H1 (cell line): Measurements from ENCODE around the gene SESN1. TPM values are rescaled to one million over a fixed set of nuclear protein-coding genes. Genes with fewer than 3 reads are reported as not detected.

Source experiments
- CTCF ChIA-PET: fragments of 300-600 bp; sonication (Branson Sonifier 250); formaldehyde crosslinking; loops from one replicate; lab custom pipeline; 2021; ENCODE audit not compliant: partially characterized antibody; lab: Charles Lee
- POLR2A ChIA-PET: fragments of 300-600 bp; sonication (Branson Sonifier 250); formaldehyde crosslinking; loops from one replicate; lab custom pipeline; 2021; ENCODE audit warnings: inconsistent platforms; ENCODE audit not compliant: partially characterized antibody; lab: Charles Lee
- DNase-seq, 2 experiments: peaks; one replicate each; pipeline versions ENCODE4 v3.0.0 to v3.0.0-alpha.2; 2010 to 2022; ENCODE audit warnings: low spot score in 2 of 2, low read depth in 1 of 2, mixed read lengths in 1 of 2
- FAIRE-seq: peaks from 2 replicates; lab custom pipeline; 2011; peaks lifted over from hg19 to GRCh38; lab: Jason Lieb, UNC
- H2AFZ ChIP-seq: 2 replicates; pipeline ENCODE4 v1.8.1; 2012; ENCODE audit warnings: low read length, inconsistent platforms
- H2AK5ac ChIP-seq: 2 replicates; pipeline ENCODE4 v1.6.1; 2013; ENCODE audit warnings: low read depth, low read length
- H2BK120ac ChIP-seq: replicated peaks from 2 replicates; pipeline ENCODE3; 2013; ENCODE audit warnings: low read depth, low read length, inconsistent platforms
- H2BK12ac ChIP-seq: 2 replicates; pipeline ENCODE4 v1.6.1; 2013; ENCODE audit warnings: low read depth, low read length
- H2BK15ac ChIP-seq: 2 replicates; pipeline ENCODE4 v1.6.1; 2013; ENCODE audit warnings: low read length
- H2BK20ac ChIP-seq: 2 replicates; pipeline ENCODE4 v1.6.1; 2013; ENCODE audit warnings: low read length
- H2BK5ac ChIP-seq: 2 replicates; pipeline ENCODE4 v1.6.1; 2013; ENCODE audit warnings: low read depth, low read length
- H3K14ac ChIP-seq: 2 replicates; pipeline ENCODE4 v1.6.1; 2013; ENCODE audit warnings: inconsistent platforms; ENCODE audit not compliant: insufficient read length
- H3K18ac ChIP-seq: 2 replicates; pipeline ENCODE4 v1.6.1; 2013; ENCODE audit warnings: low read length; ENCODE audit errors: extremely low read depth
- H3K23ac ChIP-seq: 2 replicates; pipeline ENCODE4 v1.6.1; 2013; ENCODE audit warnings: inconsistent platforms; ENCODE audit not compliant: insufficient read length
- H3K23me2 ChIP-seq: 2 replicates; pipeline ENCODE4 v1.6.1; 2013; ENCODE audit warnings: low read depth, low read length
- H3K27ac ChIP-seq: 2 replicates; pipeline ENCODE4 v1.6.1; 2011; ENCODE audit warnings: low read depth, low read length, inconsistent platforms
- H3K27me3 ChIP-seq, 4 experiments: replicated peaks in 1 of 4; 1 replicate in 1 of 4; 2 replicates in 3 of 4; pipeline versions ENCODE4 v1.6.1 to v1.8.1; 2011 to 2013; ENCODE audit warnings: low read length in 3 of 4, mild to moderate bottlenecking in 3 of 4, inconsistent platforms in 2 of 4, mixed read lengths in 2 of 4, moderate library complexity in 1 of 4; ENCODE audit not compliant: control insufficient read depth in 3 of 4, insufficient read depth in 3 of 4; ENCODE audit errors: extremely low read depth in 1 of 4
- H3K36me3 ChIP-seq, 4 experiments: 2 replicates each; pipeline versions ENCODE4 v1.6.1 to v1.8.1; 2011 to 2013; ENCODE audit warnings: mild to moderate bottlenecking in 4 of 4, low read length in 3 of 4, moderate library complexity in 2 of 4, control low read depth in 1 of 4, inconsistent platforms in 1 of 4; ENCODE audit not compliant: insufficient read depth in 4 of 4, control insufficient read depth in 2 of 4
- H3K4ac ChIP-seq: replicated peaks from 2 replicates; pipeline ENCODE3; 2013; ENCODE audit warnings: low read length, low read depth, mixed read lengths, inconsistent platforms; ENCODE audit not compliant: insufficient read length
- H3K4me1 ChIP-seq, 4 experiments: replicated peaks in 1 of 4; 1 replicate in 1 of 4; 2 replicates in 3 of 4; pipeline versions ENCODE4 v1.6.1 to v1.8.1; 2011 to 2013; ENCODE audit warnings: low read length in 3 of 4, inconsistent platforms in 2 of 4, mixed read lengths in 1 of 4; ENCODE audit not compliant: insufficient read depth in 4 of 4, control insufficient read depth in 3 of 4
- H3K4me2 ChIP-seq, 2 experiments: 2 replicates each; pipeline versions ENCODE4 v1.6.1 to v1.8.1; 2011 to 2013; ENCODE audit warnings: low read depth in 2 of 2, low read length in 2 of 2, control low read depth in 1 of 2, inconsistent platforms in 1 of 2, mild to moderate bottlenecking in 1 of 2; ENCODE audit not compliant: insufficient read depth in 1 of 2
- H3K4me3 ChIP-seq, 4 experiments: fragments of 200-600, 300-600 bp in 1 of 4; sonication (generic), shearing (Covaris generic), sonication (Bioruptor Twin) in 1 of 4; 2 replicates each; pipeline versions ENCODE4 v1.5.1 to v1.8.1; 2011 to 2016; ENCODE audit warnings: low read length in 4 of 4, low read depth in 3 of 4, control low read depth in 2 of 4, inconsistent platforms in 2 of 4, mild to moderate bottlenecking in 2 of 4, mixed read lengths in 1 of 4, moderate library complexity in 1 of 4; ENCODE audit not compliant: insufficient read depth in 2 of 4; ENCODE audit errors: extremely low read depth in 1 of 4
- H3K56ac ChIP-seq: replicated peaks from 2 replicates; pipeline ENCODE3; 2013; ENCODE audit warnings: low read depth, mild to moderate bottlenecking, mixed read lengths, low read length, inconsistent platforms; ENCODE audit not compliant: insufficient read length
- H3K79me1 ChIP-seq: 2 replicates; pipeline ENCODE4 v1.6.1; 2013; ENCODE audit warnings: low read depth, low read length, control low read depth
- H3K79me2 ChIP-seq, 2 experiments: 2 replicates each; pipeline versions ENCODE4 v1.6.1 to v1.8.1; 2012 to 2013; ENCODE audit warnings: low read length in 2 of 2, mild to moderate bottlenecking in 2 of 2, inconsistent platforms in 1 of 2; ENCODE audit not compliant: insufficient read depth in 2 of 2, control insufficient read depth in 1 of 2
- H3K9ac ChIP-seq, 4 experiments: replicated peaks in 1 of 4; 1 replicate in 1 of 4; 2 replicates in 3 of 4; pipeline versions ENCODE4 v1.6.1 to v1.8.1; 2011 to 2013; ENCODE audit warnings: low read depth in 3 of 4, low read length in 3 of 4, control low read depth in 2 of 4, mild to moderate bottlenecking in 2 of 4, moderate library complexity in 2 of 4, inconsistent platforms in 1 of 4; ENCODE audit errors: extremely low read depth in 1 of 4
- H3K9me3 ChIP-seq, 2 experiments: 2 replicates each; pipeline versions ENCODE4 v1.6.1 to v1.8.1; 2012 to 2013; ENCODE audit warnings: mild to moderate bottlenecking in 2 of 2, moderate library complexity in 2 of 2, control low read depth in 1 of 2, inconsistent platforms in 1 of 2, low read depth in 1 of 2, low read length in 1 of 2, mixed read lengths in 1 of 2; ENCODE audit not compliant: insufficient read depth in 2 of 2
- H4K20me1 ChIP-seq, 2 experiments: replicated peaks in 1 of 2; 2 replicates each; pipeline versions ENCODE3 to v1.8.1; 2011 to 2013; ENCODE audit warnings: inconsistent platforms in 2 of 2, low read length in 2 of 2, mild to moderate bottlenecking in 1 of 2; ENCODE audit not compliant: insufficient read depth in 2 of 2, control insufficient read depth in 1 of 2
- H4K5ac ChIP-seq: 2 replicates; pipeline ENCODE4 v1.6.1; 2013; ENCODE audit warnings: low read length, low read depth, mixed read lengths, inconsistent platforms; ENCODE audit not compliant: insufficient read length
- H4K8ac ChIP-seq: 2 replicates; pipeline ENCODE4 v1.8.0; 2013; ENCODE audit warnings: mild to moderate bottlenecking, moderate library complexity, low read length, inconsistent platforms; ENCODE audit not compliant: insufficient read depth; ENCODE audit errors: extremely low read depth
- H4K91ac ChIP-seq: replicated peaks from 2 replicates; pipeline ENCODE3; 2013; ENCODE audit warnings: low read length, mixed read lengths, inconsistent platforms; ENCODE audit not compliant: insufficient read length
- ASH2L ChIP-seq: fragments of 200-600, 300-600 bp; sonication (generic); IDR thresholded peaks from one replicate; pipeline ENCODE4 v1.7.1; 2017; ENCODE audit warnings: low read length
- CBX8 ChIP-seq: fragments of 300-800, 300-1000 bp; sonication (generic); IDR thresholded peaks from 2 replicates; pipeline ENCODE4 v1.7.1; 2016; ENCODE audit warnings: low read depth, low read length, borderline replicate concordance
- CHD1 ChIP-seq: IDR thresholded peaks from 2 replicates; pipeline ENCODE4 v1.6.1; 2012; ENCODE audit warnings: low read depth, low read length, improper control_type of control experiment
- CHD2 ChIP-seq: IDR thresholded peaks from 2 replicates; pipeline ENCODE4 v1.6.1; 2012; ENCODE audit warnings: low read length, improper control_type of control experiment
- CREB1 ChIP-seq: IDR thresholded peaks from 2 replicates; pipeline ENCODE4 v1.6.1; 2012; ENCODE audit warnings: inconsistent platforms
- EGR1 ChIP-seq: IDR thresholded peaks from 2 replicates; pipeline ENCODE4 v1.6.1; 2011; ENCODE audit warnings: low read depth, low read length, borderline replicate concordance
- KDM4A ChIP-seq: IDR thresholded peaks from one replicate; pipeline ENCODE4 v1.7.1; 2012; ENCODE audit warnings: low read depth, mild to moderate bottlenecking, moderate library complexity, low read length, inconsistent platforms; ENCODE audit not compliant: severe bottlenecking
- POLR2AphosphoS5 ChIP-seq: IDR thresholded peaks from 2 replicates; pipeline ENCODE4 v1.6.1; 2011; ENCODE audit warnings: low read depth, low read length
- POU5F1 ChIP-seq: IDR thresholded peaks from 2 replicates; pipeline ENCODE4 v1.6.1; 2011; ENCODE audit warnings: low read depth, mild to moderate bottlenecking, low read length, moderate library complexity
- RBBP5 ChIP-seq: IDR thresholded peaks from 2 replicates; pipeline ENCODE4 v1.7.1; 2012; ENCODE audit warnings: low read depth, mild to moderate bottlenecking, inconsistent platforms, low read length, moderate library complexity, borderline replicate concordance
- TAF7 ChIP-seq: optimal IDR thresholded peaks from 2 replicates; pipeline ENCODE3; 2011; ENCODE audit warnings: low read depth, mild to moderate bottlenecking, inconsistent platforms, low read length, moderate library complexity, borderline replicate concordance
- TBP ChIP-seq: IDR thresholded peaks from 2 replicates; pipeline ENCODE4 v1.6.1; 2011; ENCODE audit warnings: low read depth, low read length, improper control_type of control experiment
- TEAD4 ChIP-seq: IDR thresholded peaks from 2 replicates; pipeline ENCODE4 v1.6.1; 2012; ENCODE audit warnings: low read depth, low read length, inconsistent platforms, mixed read lengths
- USF2 ChIP-seq: IDR thresholded peaks from 2 replicates; pipeline ENCODE4 v1.6.1; 2011; ENCODE audit warnings: low read length, improper control_type of control experiment
- WGBS, 2 experiments: shearing (Covaris generic) in 1 of 2; methylation state at CpG; one replicate each; pipeline versions ENCODE4 v1.1.6 to v1.1.7; 2013 to 2015; ENCODE audit warnings: low lambda C conversion rate in 2 of 2, mixed read lengths in 2 of 2, inconsistent platforms in 1 of 2, low coverage in 1 of 2, missing lambda C conversion rate in 1 of 2; ENCODE audit not compliant: insufficient replicate concordance in 2 of 2, insufficient coverage in 1 of 2, insufficient read length in 1 of 2; ENCODE audit errors: extremely low coverage in 1 of 2, missing lambda C conversion rate in 1 of 2; 5-methylcytosine and 5-hydroxymethylcytosine counted together
- polyA plus RNA-seq, 7 experiments: library from polyadenylated mRNA; depleted of rRNA in 3 of 7; stranded (reverse) in 5 of 7; unstranded in 2 of 7; fragments of >200 nt in 5 of 7; fragments of 200-250 nt in 2 of 7; gene quantifications; 1 replicate in 5 of 7; 2 replicates in 1 of 7; 4 replicates in 1 of 7; pipeline versions ENCODE4 v1.2.1 to v1.2.3, GENCODE V29; 2011 to 2013; ENCODE audit warnings: missing spikeins in 2 of 7, mixed read lengths in 2 of 7
- total RNA-seq: library from RNA; stranded (reverse); fragmentation: NEBNext Ultra II Directional; extraction: Animal tissue kit (Norgen Biotek cat#: 25700); gene quantifications from 2 replicates; pipeline ENCODE4 v1.2.1, GENCODE V29; 2021

SESN1 gene
- total and polyA plus RNA-seq, 2 of the 8 experiments (the other 6 are each of a cell fraction or from before 2014, with no cell fraction given) = 12.8 to 15.6 TPM

GRCh38 chr6:109006818-109007217 lies 87.8 kb downstream of the SESN1 start:
- Histone ChIP-seq H4K5ac (no peak overlapping the region), H3K4me3 (peak overlapping the region in 1 of 4 experiments; percentile 95; a peak in 1 of 8 replicates), H3K23me2 (peaks cover 9% of the 10 kb centered on the region), H3K27me3 (peaks cover 0 to 1% (median 0%) of the 10 kb centered on the region in 4 experiments; a peak in 1 of 7 replicates), H3K79me2 (peaks cover 0 to 45% of the 10 kb centered on the region in 2 experiments; a peak in 2 of 4 replicates), H2BK15ac (no peak overlapping the region), H4K8ac (no peak overlapping the region), H3K27ac (no peak overlapping the region), H2BK120ac (no peak overlapping the region), H2BK12ac (no peak overlapping the region), H4K20me1 (no peaks in the 10 kb centered on the region), H3K9ac (no peak overlapping the region), H3K79me1 (no peaks in the 10 kb centered on the region), H3K4ac (no peak overlapping the region), H3K14ac (no peak overlapping the region), H3K36me3 (no peaks in the 10 kb centered on the region), H3K56ac (no peak overlapping the region), H3K4me1 (peaks cover 0 to 6% (median 0%) of the 10 kb centered on the region in 4 experiments; a peak in 3 of 7 replicates), H3K9me3 (no peaks in the 10 kb centered on the region), H4K91ac (no peak overlapping the region), H2BK5ac (no peak overlapping the region), H3K4me2 (peak overlapping the region in 1 of 2 experiments; percentile 12; a peak in 1 of 4 replicates), H2AK5ac (no peak overlapping the region), H2BK20ac (no peak overlapping the region), H3K23ac (no peak overlapping the region), H3K18ac (no peak overlapping the region), H2AFZ (no peak overlapping the region)
- WGBS, 2 experiments = 66% methylated on average over 1 of the region's 1 CpG; no CpG with 5 or more reads in 1 of the 2 experiments
- peak; percentile 50 for FAIRE-seq
- no peak for DNase-seq
- ChIA-PET POLR2A (no interaction called here), CTCF (interaction anchor here (0.6 kb wide), 1 partner anchor 158 kb away, joined by 4 read pairs; no protein-coding TSS in a partner anchor)
- TF ChIP-seq CHD1 = no peak
- no peak for TF ChIP-seq POU5F1
- no peak for TF ChIP-seq CREB1
- TF ChIP-seq CHD2 = no peak
- no peak for TF ChIP-seq RBBP5
- TF ChIP-seq TBP = no peak
- TF ChIP-seq USF2 = no peak
- TF ChIP-seq EGR1 = no peak
- TF ChIP-seq CBX8 = no peak
- TF ChIP-seq KDM4A = no peak
- TF ChIP-seq TEAD4 = no peak
- no peak for TF ChIP-seq ASH2L
- TF ChIP-seq TAF7 = no peak
- TF ChIP-seq POLR2AphosphoS5 = no peak
